ENCODE data around the gene C19orf38. TPM values are rescaled to one million over a fixed set of nuclear protein-coding genes. Genes with fewer than 3 reads are reported as not detected.

The C19orf38 gene
- total RNA-seq, 1 experiment from 2014 or later = not detected

DNA sequence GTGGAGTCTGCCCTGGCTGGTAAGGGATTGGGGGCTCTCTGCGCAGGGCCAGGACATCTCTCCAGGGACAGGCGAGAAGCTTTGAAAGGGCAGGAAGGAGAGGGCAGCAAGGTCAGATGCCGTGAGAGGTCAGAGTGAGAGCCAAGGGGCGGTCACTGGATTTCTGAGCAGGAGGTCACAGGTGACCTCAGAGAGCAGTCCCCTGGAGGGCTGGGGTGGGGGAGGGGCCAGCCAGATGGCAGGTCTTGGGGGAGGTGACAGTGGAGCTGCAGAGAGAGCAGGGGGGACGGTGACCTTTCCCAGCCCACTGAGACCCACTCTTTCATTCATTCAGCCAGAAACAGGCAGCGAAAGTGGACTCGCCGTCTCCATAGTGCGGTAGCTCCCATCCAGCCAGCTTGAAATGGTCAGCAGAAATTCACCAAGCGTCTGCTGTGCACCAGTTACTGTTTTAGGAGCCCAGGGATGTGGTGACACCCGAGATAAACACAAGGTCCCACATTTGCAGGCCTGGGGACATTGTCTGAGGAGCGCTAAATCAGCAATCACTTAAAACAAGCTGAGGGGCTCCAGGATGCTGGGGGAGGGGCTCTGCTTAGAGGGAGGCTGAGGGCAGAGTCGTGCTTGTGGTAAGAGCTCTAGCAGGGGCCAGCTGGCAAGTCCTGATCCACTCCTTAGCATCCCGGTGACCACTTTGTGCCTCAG lies 33.3 kb downstream of the C19orf38 start:
- Mint-ChIP-seq H3K27me3 (ENCODE audit: low read depth) (no peaks in the 10 kb centered on the region), H3K36me3 (ENCODE audit: insufficient read depth in 1 of 3, low read depth in 3 of 3) (peaks cover 3 to 13% (median 5%) of the 10 kb centered on the region in 3 experiments; a peak in 4 of 7 replicates), H3K4me1 (peaks cover 52 to 66% of the 10 kb centered on the region in 2 experiments), H3K27ac (peak overlapping the region; percentile 88 to 97 (median 94)), H3K4me3 (peak overlapping the region in 1 of 2 experiments; percentile 64; a peak in 3 of 5 replicates), H3K9me3 (no peaks in the 10 kb centered on the region)
- Histone ChIP-seq H3K23me2 (ENCODE audit: insufficient read length, low read depth, low read length, poor library complexity, severe bottlenecking) (no peaks in the 10 kb centered on the region), H2BK15ac (ENCODE audit: low read depth, low read length) (0 out of 2 replicates have a peak overlapping the region, but pooled peaks have one; percentile 29), H3K4me1 (ENCODE audit: insufficient read depth, low read length) (peaks cover 16% of the 10 kb centered on the region; the same call in 1 of the 2 replicates), H2AK5ac (ENCODE audit: insufficient read length, low read length) (no peak overlapping the region), H4K5ac (ENCODE audit: insufficient read length, low read depth, low read length) (no peak overlapping the region), H2BK20ac (ENCODE audit: low read depth, low read length, poor library complexity, severe bottlenecking) (no peak overlapping the region), H3K9ac (ENCODE audit: extremely low read depth, insufficient read length, low read length) (no peak overlapping the region), H3K27ac (ENCODE audit: insufficient read length, low read depth, low read length) (peak overlapping the region; percentile 12), H2BK5ac (ENCODE audit: insufficient read length, low read length) (no peak overlapping the region), H3K27me3 (ENCODE audit: insufficient read depth, low read length) (no peaks in the 10 kb centered on the region), H3K23ac (ENCODE audit: insufficient read length, low read depth, low read length) (no peak overlapping the region), H3K4ac (ENCODE audit: low read depth, low read length) (no peak overlapping the region), H2AFZ (ENCODE audit: low read length) (no peak overlapping the region), H3K56ac (ENCODE audit: insufficient read length, low read depth, low read length) (no peak overlapping the region), H3K79me1 (ENCODE audit: insufficient read depth, low read depth, low read length, poor library complexity, severe bottlenecking) (peaks cover 2% of the 10 kb centered on the region), H3K4me2 (ENCODE audit: insufficient read depth, insufficient read length, low read length) (peak overlapping the region; percentile 32), H3K9me3 (ENCODE audit: control insufficient read depth, low read depth, low read length) (no peaks in the 10 kb centered on the region), H2BK12ac (ENCODE audit: insufficient read length, low read depth, low read length) (no peak overlapping the region), H4K20me1 (ENCODE audit: control insufficient read depth, insufficient read depth, insufficient read length) (peaks cover 3% of the 10 kb centered on the region), H4K91ac (ENCODE audit: insufficient read length, low read depth, low read length) (no peak overlapping the region), H4K8ac (replicated peaks; ENCODE audit: insufficient read length, low read depth, low read length) (no peak overlapping the region), H2BK120ac (ENCODE audit: low read depth, low read length, poor library complexity, severe bottlenecking) (no peak overlapping the region), H3K14ac (ENCODE audit: insufficient read depth, low read length) (no peak overlapping the region), H3K79me2 (ENCODE audit: insufficient read depth, low read length) (peaks cover 26% of the 10 kb centered on the region; the same call in 1 of the 2 replicates), H3K18ac (ENCODE audit: insufficient read length, low read depth, low read length) (peak overlapping the region; percentile 47), H3T11ph (ENCODE audit: low read length) (no peak overlapping the region)
- TF ChIP-seq, protein P1, sequence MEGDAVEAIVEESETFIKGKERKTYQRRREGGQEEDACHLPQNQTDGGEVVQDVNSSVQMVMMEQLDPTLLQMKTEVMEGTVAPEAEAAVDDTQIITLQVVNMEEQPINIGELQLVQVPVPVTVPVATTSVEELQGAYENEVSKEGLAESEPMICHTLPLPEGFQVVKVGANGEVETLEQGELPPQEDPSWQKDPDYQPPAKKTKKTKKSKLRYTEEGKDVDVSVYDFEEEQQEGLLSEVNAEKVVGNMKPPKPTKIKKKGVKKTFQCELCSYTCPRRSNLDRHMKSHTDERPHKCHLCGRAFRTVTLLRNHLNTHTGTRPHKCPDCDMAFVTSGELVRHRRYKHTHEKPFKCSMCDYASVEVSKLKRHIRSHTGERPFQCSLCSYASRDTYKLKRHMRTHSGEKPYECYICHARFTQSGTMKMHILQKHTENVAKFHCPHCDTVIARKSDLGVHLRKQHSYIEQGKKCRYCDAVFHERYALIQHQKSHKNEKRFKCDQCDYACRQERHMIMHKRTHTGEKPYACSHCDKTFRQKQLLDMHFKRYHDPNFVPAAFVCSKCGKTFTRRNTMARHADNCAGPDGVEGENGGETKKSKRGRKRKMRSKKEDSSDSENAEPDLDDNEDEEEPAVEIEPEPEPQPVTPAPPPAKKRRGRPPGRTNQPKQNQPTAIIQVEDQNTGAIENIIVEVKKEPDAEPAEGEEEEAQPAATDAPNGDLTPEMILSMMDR (conservative IDR thresholded peaks at IDR 0.05) = no peak
- DNase-seq = peak; percentile 61
- no CpG with 5 or more reads among the region's 14 CpGs for WGBS (ENCODE audit: extremely low coverage, insufficient read length, low lambda C conversion rate)
